ENCODE measurements around the gene MSH4. TPM values are rescaled to one million over a fixed set of nuclear protein-coding genes. Genes with fewer than 3 reads are reported as not detected.
"Not testable (repeated sequence)": the region's sequence is repeated elsewhere in the genome, so short reads cannot be mapped to it uniquely, and the experiment has no call there.

Gene MSH4
- total RNA-seq = 0.34 and 0.43 TPM in 2 replicates

DNA sequence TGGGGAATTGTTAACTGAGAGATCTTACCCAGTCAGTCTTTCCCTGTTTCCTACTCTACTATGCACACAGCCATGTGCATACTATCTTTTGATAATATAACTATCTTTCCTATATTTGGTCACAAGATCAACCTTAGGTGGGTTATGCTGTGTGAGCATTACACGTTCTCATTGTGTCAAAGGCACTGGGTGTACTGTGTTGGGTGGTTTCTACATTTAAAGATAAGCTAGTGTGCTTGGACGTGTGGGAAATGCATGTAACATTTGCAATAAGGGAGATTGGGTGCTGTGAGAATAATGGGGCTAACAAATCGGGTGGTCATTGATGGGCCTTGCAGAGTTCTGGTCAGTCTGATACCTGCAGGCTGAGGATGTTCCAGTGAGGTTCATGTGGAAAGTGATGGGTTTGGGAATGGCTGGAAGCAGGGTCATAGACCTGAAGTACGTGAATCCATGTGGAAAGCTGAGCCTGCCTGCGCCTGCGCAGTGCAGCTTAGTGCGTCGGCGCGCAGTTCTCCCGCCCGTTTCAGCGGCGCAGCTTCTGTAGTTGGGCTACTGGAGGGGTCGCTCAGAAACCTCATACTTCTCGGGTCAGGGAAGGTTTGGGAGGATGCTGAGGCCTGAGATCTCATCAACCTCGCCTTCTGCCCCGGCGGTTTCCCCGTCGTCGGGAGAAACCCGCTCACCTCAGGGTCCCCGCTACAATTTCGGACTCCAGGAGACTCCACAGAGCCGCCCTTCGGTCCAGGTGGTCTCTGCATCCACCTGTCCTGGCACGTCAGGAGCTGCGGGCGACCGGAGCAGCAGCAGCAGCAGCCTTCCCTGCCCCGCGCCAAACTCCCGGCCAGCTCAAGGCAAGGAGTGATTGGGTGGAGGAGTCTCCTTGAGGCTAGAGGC, at the start of gene MSH4:
Gene MSH4 (plus strand): TSS at position 507 of the 897 bp plus-strand sequence. CDS start 104 bp downstream, at position 611.
- intact Hi-C loops (cut with micrococcal nuclease) = no loop called here

- intact Hi-C loops (cut with micrococcal nuclease) = not testable (repeated sequence)
These were observed 39.5 kb upstream of the MSH4 start for GRCh38 chr1:75757210-75757609.

DNA sequence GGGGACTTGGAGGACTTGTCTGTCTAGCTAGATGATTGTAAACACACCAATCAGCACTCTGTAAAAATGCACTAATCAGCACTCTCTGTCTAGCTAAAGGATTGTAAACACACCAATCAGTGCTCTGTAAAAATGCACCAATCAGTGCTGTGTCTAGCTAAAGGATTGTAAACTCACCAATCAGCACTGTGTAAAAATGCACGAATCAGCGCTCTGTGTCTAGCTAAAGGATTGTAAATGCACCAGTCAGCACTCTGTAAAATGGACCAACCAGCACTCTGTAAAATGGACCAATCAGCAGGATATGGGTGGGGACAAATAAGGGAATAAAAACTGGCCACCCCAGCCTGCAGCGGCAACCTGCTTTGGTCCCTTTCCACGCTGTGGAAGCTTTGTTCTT, 38.1 kb upstream of the MSH4 start:
- intact Hi-C loops (cut with micrococcal nuclease) = not testable (repeated sequence)

DNA sequence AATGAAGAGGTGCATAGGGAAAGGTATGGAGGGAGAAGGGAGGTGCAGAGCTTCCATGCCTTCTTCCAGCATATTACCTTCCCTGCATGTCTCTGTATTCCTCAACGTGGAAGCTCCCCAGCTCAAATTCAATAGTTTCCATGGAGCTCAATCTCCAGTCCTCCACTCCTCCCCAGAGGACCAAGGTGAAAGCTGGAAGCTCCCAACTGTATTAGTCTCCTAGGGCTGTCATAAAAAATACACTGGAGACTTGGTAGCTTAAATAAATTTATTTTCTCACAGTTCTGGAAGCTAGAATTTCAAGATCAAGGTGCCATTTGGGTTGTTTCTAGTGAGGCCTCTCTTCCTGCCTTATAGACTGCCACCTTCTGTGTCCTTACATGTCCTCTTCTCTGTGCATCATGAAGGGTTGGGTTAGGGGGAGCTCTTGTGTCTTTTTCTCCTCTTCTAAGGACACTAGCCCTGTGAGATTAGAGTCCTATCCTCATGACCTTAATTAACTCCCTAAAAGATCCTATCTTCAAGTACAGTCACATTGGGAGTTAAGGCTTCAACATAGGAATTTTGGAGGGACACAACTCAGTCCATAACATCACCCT, 32.5 kb upstream of the MSH4 start:
- intact Hi-C loops (cut with micrococcal nuclease) = no loop called here

DNA sequence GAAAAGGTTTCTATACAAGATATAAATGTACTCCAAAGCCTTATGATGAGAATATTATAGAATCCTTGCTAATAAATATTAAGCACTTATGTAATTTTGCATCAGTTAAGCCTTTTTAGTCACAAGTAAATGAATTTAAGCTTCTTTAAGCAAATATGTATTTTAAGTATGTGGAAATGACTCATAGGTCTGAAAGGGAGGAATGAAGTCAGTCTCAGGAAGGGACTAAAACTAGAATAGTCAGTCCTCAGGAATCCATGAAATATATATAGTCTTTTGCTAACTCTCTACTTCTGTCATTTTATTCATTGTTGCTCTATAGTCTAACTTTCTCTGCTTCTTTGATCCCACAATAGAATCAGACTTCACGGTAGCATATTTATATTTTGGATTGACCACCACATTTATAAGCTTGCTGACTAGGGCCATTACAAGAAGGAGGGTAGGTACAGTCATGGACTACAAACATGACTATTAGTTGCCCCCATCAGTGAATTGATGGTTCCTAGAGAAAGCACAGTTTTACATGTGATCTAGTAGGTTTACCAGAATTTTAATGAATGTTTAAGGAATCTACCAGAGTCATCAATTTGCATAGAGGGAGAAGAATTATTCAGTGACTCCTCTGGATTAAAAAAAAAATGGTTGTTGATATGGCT, 30.9 kb upstream of the MSH4 start:
- intact Hi-C loops (cut with micrococcal nuclease) = no loop called here

DNA sequence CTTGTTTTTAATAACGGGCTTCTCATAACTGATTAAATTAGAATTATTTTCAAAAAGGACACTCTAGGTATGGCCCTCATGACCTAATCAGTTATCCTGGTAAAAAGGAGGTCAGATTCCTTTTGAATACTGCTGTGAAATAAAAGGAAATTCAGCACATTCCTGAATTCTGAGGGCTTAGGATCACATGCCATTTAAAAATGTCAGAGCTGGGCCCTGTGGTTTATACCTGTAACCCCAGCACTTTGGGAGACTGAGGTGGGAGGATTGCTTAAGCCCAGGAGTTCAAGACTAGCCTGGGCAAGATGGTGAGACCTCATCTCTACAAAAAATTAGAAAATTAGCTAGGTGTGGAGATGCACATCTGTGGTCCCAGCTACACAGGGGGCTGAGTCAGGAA, 28.7 kb upstream of the MSH4 start:
- intact Hi-C loops (cut with micrococcal nuclease) = no loop called here

GRCh38 chr1:75770761-75771160, 25.9 kb upstream of the MSH4 start:
- intact Hi-C loops (cut with micrococcal nuclease) = no loop called here

GRCh38 chr1:75771978-75772377, 24.7 kb upstream of the MSH4 start:
- intact Hi-C loops (cut with micrococcal nuclease) = no loop called here

- intact Hi-C loops (cut with micrococcal nuclease) = not testable (repeated sequence)
These were observed 18.9 kb upstream of the MSH4 start for GRCh38 chr1:75777812-75778211.

DNA sequence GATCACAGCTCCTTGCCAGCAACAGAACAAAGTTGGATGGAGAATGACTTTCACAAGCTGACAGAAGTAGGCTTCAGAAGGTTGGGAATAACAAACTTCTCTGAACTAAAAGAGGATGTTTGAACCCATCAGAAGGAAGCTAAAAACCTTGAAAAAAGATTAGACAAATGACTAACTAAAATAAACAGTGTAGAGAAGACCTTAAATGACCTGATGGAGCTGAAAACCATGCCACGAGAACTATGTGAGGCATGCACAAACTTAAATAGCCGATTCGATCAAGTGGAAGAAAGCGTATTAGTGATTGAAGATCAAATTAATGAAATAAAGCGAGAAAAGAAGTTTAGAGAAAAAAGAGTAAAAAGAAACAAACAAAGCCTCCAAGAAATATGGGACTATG, 18.0 kb upstream of the MSH4 start:
- intact Hi-C loops (cut with micrococcal nuclease) = not testable (repeated sequence)

- intact Hi-C loops (cut with micrococcal nuclease) = loop anchor here (10.0 kb wide), 1 partner anchor 165 kb away; the partner anchor contains the start of gene SLC44A5
These were observed 16.5 kb upstream of the MSH4 start for GRCh38 chr1:75780183-75780582.

DNA sequence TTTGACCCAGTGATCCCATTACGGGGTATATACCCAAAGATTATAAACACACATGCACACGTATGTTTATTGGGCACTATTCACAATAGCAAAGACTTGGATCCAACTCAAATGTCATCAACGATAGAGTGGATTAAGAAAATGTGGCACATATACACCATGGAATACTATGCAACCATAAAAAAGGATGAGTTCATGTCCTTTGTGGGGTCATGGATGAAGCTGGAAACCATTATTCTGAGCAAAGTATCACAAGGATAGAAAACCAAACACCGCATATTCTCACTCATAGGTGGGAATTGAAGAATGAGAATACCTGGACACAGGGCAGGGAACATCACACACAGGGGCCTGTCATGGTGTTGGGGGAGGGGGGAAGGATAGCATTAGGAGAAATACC, 12.8 kb upstream of the MSH4 start:
- intact Hi-C loops (cut with micrococcal nuclease) = loop anchor here (10.0 kb wide), 1 partner anchor 169 kb away; the partner anchor contains the start of gene SLC44A5

DNA sequence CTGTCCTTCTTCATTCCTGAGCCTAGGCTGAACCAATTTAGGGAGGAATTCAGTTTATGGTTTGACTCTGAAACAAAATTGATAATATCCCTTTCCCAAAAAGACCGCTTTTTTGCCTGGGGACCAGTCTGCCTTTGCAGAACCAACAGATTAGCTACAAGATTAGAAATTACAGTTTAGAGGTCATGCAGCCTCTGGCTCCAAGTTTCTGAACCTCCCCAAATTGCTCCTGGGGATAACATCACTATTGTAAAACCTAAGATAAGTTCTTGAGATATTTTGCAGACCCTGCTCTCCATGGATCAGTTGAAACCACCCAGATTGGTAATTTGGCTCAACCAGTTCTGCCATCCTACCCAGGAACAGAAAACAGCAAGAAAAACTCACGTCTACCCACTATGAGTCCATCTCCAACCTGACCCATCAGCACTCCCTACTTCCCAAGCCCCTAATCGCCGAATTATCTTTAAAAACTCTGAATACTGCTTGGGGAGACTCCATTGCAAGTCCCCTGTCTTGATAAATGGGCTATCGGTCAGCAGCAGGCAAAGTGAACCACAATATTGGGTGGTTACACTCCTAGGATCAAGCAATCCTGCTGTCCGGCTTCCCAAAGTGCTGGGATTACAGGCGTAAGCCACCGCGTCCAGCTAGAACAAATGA, 11.2 kb upstream of the MSH4 start:
- intact Hi-C loops (cut with micrococcal nuclease) = loop anchor here (5.0 to 10.0 kb wide), 2 partner anchors 171 to 1972 kb away; partner anchors contain the start of genes SLC44A5 and USP33

GRCh38 chr1:75785983-75786853, 10.5 kb upstream of the MSH4 start, which contains the start of gene RABGGTB:
Gene RABGGTB (plus strand): TSS chr1:75786256. CDS start chr1:75786272, 16 bp downstream.
- intact Hi-C loops (cut with micrococcal nuclease) = loop anchor here (1.0 to 10.0 kb wide), 6 partner anchors 62 to 1971 kb away; partner anchors contain the start of genes ACADM, CRYZ, SLC44A5 and ST6GALNAC3

GRCh38 chr1:75786901-75787493, 9.7 kb upstream of the MSH4 start:
- intact Hi-C loops (cut with micrococcal nuclease) = loop anchor here (1.0 to 10.0 kb wide), 6 partner anchors 63 to 1970 kb away; partner anchors contain the start of genes ACADM, CRYZ, SLC44A5 and ST6GALNAC3

DNA sequence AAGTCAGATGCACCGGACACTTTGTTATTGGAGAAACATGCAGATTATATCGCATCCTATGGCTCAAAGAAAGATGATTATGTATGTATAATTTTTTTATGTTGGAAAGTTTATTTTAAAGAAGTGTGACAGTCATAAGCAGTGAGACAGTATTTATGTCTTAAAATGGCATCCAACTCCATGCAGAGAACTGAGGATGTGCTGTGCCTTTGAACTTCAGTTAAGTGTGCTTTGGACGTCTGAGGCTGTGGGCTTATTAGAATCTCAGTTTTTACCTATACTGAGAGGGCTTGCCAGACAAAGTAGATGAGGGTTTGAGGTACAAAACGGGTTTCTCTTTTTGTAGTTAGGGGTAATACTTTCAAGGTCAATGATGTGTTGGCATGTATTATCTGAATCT, 9.2 kb upstream of the MSH4 start:
- intact Hi-C loops (cut with micrococcal nuclease) = loop anchor here (5.0 to 10.0 kb wide), 2 partner anchors 173 to 1970 kb away; partner anchors contain the start of genes SLC44A5 and USP33

DNA sequence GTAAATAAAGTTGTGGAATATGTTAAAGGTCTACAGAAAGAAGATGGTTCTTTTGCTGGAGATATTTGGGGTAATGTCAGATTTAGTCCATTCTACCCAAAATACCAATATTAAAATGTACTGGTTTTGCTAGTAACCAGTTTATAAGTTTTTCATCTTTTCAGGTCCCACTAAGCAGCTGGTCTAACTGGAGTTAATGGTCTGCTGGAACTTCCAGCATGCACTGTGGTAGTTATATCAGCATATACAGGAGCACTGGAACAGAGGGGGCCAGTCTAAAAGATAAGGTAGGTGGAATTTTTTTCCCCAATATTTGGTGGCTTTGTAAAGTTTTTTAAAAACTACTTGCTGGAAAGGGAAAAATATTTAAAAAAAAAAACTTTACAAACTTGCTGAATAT, 6.7 kb upstream of the MSH4 start:
- intact Hi-C loops (cut with micrococcal nuclease) = loop anchor here (5.0 to 10.0 kb wide), 2 partner anchors 175 to 1967 kb away; partner anchors contain the start of genes SLC44A5 and USP33

- intact Hi-C loops (cut with micrococcal nuclease) = no loop called here
These were observed 5.7 kb upstream of the MSH4 start for GRCh38 chr1:75791022-75791421.

DNA sequence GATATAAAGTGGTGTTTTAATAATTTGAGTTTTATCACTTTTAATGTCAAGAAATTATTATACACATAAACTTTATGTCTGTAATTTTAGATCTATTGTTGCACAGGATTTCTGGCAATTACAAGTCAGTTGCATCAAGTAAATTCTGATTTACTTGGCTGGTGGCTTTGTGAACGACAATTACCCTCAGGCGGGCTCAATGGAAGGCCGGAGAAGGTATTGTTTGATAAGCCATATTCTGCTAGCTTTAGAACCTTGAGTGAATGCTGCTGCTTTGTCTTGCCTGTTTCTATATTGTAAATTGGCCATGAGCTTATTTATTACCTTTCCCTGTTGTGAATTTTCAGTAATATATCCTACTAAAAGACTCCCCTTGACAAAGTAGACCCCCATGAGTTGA, 4.6 kb upstream of the MSH4 start:
- intact Hi-C loops (cut with micrococcal nuclease) = no loop called here

Measured in T-helper 2 cell treated with Interferon-gamma antibody and Interleukin-4, amounts not matched to agents 100 ng/mL and 5 ng/mL, for 36 hours (primary cell).